MCF 10A (cell line): ENCODE results near the gene ITGA3. TPM values are rescaled to one million over a fixed set of nuclear protein-coding genes. Genes with fewer than 3 reads are reported as not detected.

Experiments used
- BruUV-seq: library from RNA; stranded (reverse); fragments of 400-500 nt; replicated peaks from 2 replicates; lab custom pipeline; 2021; lab: Mats Ljungman, UMichigan
- CTCF ChIA-PET: fragments of 300-600 bp; sonication (Branson Sonifier 250); formaldehyde crosslinking; extraction: SDS; loops from one replicate; lab custom pipeline; 2021; ENCODE audit warnings: antibody characterized with exemption, inconsistent platforms; lab: Yijun Ruan, JAX
- POLR2A ChIA-PET: fragments of 300-600, 350-650 bp; sonication (Branson Sonifier 250); formaldehyde crosslinking; extraction: SDS; loops from one replicate; lab custom pipeline; 2020; ENCODE audit warnings: antibody characterized with exemption, inconsistent platforms; lab: Yijun Ruan, JAX
- DNase-seq: peaks from one replicate; pipeline ENCODE4 v3.0.0-alpha.2; 2018; ENCODE audit not compliant: unreplicated experiment
- H3K27ac Mint-ChIP-seq: one replicate; pipeline ENCODE4 v1.8.0; 2022; ENCODE audit warnings: mild to moderate bottlenecking, low read depth, mixed read lengths; ENCODE audit not compliant: unreplicated experiment
- H3K27me3 Mint-ChIP-seq: one replicate; pipeline ENCODE4 v1.8.0; 2022; ENCODE audit warnings: mixed read lengths; ENCODE audit not compliant: insufficient read depth, unreplicated experiment
- H3K36me3 Mint-ChIP-seq: one replicate; pipeline ENCODE4 v1.8.0; 2022; ENCODE audit warnings: mild to moderate bottlenecking, moderate library complexity, mixed read lengths; ENCODE audit not compliant: insufficient read depth, unreplicated experiment
- H3K4me1 Mint-ChIP-seq: one replicate; pipeline ENCODE4 v1.8.0; 2022; ENCODE audit warnings: mixed read lengths; ENCODE audit not compliant: insufficient read depth, unreplicated experiment
- H3K4me3 Mint-ChIP-seq: one replicate; pipeline ENCODE4 v1.8.0; 2022; ENCODE audit warnings: mild to moderate bottlenecking, moderate library complexity, mixed read lengths; ENCODE audit not compliant: unreplicated experiment
- H3K9me3 Mint-ChIP-seq: one replicate; pipeline ENCODE4 v1.8.0; 2022; ENCODE audit warnings: mixed read lengths; ENCODE audit not compliant: unreplicated experiment
- intact Hi-C: fragments of 100-400 bp; cut with micrococcal nuclease; formaldehyde crosslinking; loops from 2 replicates; pipeline ENCODE4 v1.14.1; 2022
- total RNA-seq: library from RNA; stranded (reverse); gene quantifications from 2 replicates; pipeline ENCODE4 v1.2.3, GENCODE V29; 2022
- TF ChIP-seq, protein P1 (sequence below): fragments of 200-600 bp; IDR thresholded peaks from one replicate; pipeline ENCODE4 v1.8.0; 2022; ENCODE audit warnings: antibody characterized with exemption, mild to moderate bottlenecking; ENCODE audit not compliant: unreplicated experiment

The ITGA3 gene
- total RNA-seq, 1 experiment from 2014 or later, result 588 TPM

DNA sequence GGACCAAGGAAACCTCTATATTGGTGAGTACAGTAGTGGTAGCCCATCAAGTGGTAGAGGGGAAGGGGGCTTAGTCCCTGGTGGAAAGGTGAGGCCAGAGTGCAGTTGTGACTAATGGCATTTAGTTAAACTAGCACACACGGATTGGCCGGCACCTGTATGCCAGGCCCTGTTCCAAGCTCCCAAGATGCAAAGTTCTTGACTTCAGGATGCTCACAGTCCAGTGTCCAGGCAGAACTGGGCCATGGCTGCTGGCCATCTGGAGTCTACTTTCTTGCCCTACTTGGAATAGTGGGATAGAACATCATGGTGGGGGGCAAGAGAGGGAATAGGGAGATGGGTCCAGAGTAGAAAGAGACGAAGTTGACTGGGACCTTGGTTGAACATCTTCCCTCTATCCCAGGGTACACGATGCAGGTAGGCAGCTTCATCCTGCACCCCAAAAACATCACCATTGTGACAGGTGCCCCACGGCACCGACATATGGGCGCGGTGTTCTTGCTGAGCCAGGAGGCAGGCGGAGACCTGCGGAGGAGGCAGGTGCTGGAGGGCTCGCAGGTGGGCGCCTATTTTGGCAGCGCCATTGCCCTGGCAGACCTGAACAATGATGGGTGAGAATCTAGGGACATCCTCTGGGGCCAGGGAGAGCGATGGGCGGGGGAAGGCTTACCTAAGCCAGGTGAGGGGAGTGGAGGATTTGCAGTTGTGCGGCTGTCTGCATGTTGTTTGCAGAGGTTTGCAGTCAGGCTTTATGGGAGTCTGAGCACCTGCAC lies 15.2 kb downstream of the ITGA3 start:
- BruUV-seq, result no TSS peak
- DNase-seq, result no peak
- ChIA-PET POLR2A (interaction anchor here (9.7 kb wide), 1 partner anchor 16 kb away, joined by 141 read pairs; the partner anchor contains the start of gene ITGA3), CTCF (interaction anchor here (1.0 kb wide), 1 partner anchor 10 kb away, joined by 3 read pairs; no protein-coding TSS in a partner anchor)
- Mint-ChIP-seq H3K27ac (no peak overlapping the region), H3K36me3 (peaks cover 95% of the 10 kb centered on the region), H3K4me3 (no peak overlapping the region), H3K4me1 (no peaks in the 10 kb centered on the region), H3K9me3 (no peaks in the 10 kb centered on the region), H3K27me3 (no peaks in the 10 kb centered on the region)
- intact Hi-C loops, result no loop called here
- TF ChIP-seq, protein P1, sequence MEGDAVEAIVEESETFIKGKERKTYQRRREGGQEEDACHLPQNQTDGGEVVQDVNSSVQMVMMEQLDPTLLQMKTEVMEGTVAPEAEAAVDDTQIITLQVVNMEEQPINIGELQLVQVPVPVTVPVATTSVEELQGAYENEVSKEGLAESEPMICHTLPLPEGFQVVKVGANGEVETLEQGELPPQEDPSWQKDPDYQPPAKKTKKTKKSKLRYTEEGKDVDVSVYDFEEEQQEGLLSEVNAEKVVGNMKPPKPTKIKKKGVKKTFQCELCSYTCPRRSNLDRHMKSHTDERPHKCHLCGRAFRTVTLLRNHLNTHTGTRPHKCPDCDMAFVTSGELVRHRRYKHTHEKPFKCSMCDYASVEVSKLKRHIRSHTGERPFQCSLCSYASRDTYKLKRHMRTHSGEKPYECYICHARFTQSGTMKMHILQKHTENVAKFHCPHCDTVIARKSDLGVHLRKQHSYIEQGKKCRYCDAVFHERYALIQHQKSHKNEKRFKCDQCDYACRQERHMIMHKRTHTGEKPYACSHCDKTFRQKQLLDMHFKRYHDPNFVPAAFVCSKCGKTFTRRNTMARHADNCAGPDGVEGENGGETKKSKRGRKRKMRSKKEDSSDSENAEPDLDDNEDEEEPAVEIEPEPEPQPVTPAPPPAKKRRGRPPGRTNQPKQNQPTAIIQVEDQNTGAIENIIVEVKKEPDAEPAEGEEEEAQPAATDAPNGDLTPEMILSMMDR, result no peak

DNA sequence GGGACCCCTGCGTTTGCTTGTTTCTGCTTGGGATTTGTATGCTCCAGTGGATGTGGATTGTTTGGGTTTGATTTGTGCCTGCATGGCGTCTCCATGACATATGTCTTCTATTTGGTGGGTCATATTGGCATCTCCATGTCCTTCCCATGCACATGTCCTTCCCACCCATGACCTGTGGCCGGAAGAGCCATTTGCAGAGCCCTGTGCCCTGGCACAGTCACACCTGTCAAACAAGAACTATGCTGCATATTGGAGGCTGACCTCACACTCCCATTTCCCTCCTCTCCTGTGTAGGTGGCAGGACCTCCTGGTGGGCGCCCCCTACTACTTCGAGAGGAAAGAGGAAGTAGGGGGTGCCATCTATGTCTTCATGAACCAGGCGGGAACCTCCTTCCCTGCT lies 15.8 kb downstream of the ITGA3 start:
- peaks cover 95% of the 10 kb centered on the region for H3K36me3 Mint-ChIP-seq
- no peaks in the 10 kb centered on the region for H3K4me1 Mint-ChIP-seq
- TF ChIP-seq, protein P1, result no peak
- no peak for DNase-seq
- ChIA-PET CTCF (no interaction called here), POLR2A (no interaction called here)
- no TSS peak for BruUV-seq
- no peak overlapping the region for H3K4me3 Mint-ChIP-seq
- H3K27ac Mint-ChIP-seq, result no peak overlapping the region
- no peaks in the 10 kb centered on the region for H3K9me3 Mint-ChIP-seq
- intact Hi-C loops, result no loop called here
- H3K27me3 Mint-ChIP-seq, result no peaks in the 10 kb centered on the region

DNA sequence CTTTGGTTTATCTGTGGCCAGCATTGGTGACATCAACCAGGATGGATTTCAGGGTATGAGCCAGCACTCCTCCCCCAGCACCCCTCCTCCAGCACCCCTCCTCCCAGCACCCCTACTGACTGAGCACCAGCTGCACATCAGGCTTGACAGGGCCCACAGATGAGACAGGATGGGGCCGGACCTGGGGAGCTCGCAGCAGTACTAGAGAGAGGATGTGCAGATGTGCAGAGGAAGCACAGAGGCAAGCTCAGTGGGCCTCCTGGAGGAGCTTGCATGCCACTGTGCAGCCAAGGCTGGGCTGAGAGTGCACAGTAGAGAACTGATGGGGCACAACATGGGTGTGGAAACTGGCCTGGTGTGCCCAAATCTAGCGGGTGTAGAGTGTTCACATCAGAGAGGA lies 16.2 kb downstream of the ITGA3 start:
- peaks cover 97% of the 10 kb centered on the region for H3K36me3 Mint-ChIP-seq
- TF ChIP-seq, protein P1, result no peak
- DNase-seq, result no peak
- intact Hi-C loops, result no loop called here
- no peaks in the 10 kb centered on the region for H3K27me3 Mint-ChIP-seq
- POLR2A ChIA-PET, result interaction anchor here (2.0 kb wide), 1 partner anchor 17 kb away, joined by 6 read pairs; no protein-coding TSS in a partner anchor
- BruUV-seq, result no TSS peak
- H3K4me1 Mint-ChIP-seq, result no peaks in the 10 kb centered on the region
- CTCF ChIA-PET, result no interaction called here
- no peak overlapping the region for H3K27ac Mint-ChIP-seq
- H3K9me3 Mint-ChIP-seq, result no peaks in the 10 kb centered on the region
- no peak overlapping the region for H3K4me3 Mint-ChIP-seq

DNA sequence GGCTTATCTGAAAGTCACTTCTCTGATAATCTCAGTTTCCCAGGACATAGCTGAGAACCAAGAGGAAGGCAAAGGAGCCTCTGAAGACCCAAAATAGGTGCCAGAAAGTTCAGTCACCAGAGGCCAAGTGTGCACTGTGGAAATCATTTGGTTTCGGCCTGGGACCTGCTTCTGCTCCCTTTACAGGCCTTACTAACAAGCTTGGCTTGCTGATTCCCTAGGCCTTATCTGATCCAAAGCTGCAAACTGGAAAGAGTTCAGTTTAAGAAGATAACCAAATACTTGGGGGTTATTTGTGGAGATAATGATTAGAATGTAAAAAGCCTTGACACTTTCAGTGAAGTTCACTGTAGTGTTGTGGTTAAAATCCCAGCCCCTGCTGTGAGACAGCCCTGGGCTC lies 17.0 kb downstream of the ITGA3 start:
- intact Hi-C loops, result no loop called here
- POLR2A ChIA-PET, result interaction anchor here (0.8 to 2.0 kb wide), 4 partner anchors 9 to 18 kb away, joined by 3 to 10 read pairs (median 7); no protein-coding TSS in a partner anchor
- BruUV-seq, result no TSS peak

More for the DNA sequence above, 17.0 kb downstream of the ITGA3 start:
- TF ChIP-seq, protein P1, result no peak
- DNase-seq, result no peak
- H3K4me1 Mint-ChIP-seq, result no peaks in the 10 kb centered on the region
- no peak overlapping the region for H3K27ac Mint-ChIP-seq
- no peak overlapping the region for H3K4me3 Mint-ChIP-seq
- peaks cover 99% of the 10 kb centered on the region for H3K36me3 Mint-ChIP-seq
- CTCF ChIA-PET, result interaction anchor here (1.2 to 2.2 kb wide), 4 partner anchors 8 to 46 kb away, joined by 3 to 15 read pairs (median 10); no protein-coding TSS in a partner anchor
- no peaks in the 10 kb centered on the region for H3K27me3 Mint-ChIP-seq
- no peaks in the 10 kb centered on the region for H3K9me3 Mint-ChIP-seq
